Left renal pelvis (tissue), 4 donors: Measurements from ENCODE around the gene ALS2CL. TPM values are rescaled to one million over a fixed set of nuclear protein-coding genes. Genes with fewer than 3 reads are reported as not detected.
"Not testable (repeated sequence)": the region's sequence is repeated elsewhere in the genome, so short reads cannot be mapped to it uniquely, and the experiment has no call there.

Experiments
- DNase-seq, 4 donors: peaks; one replicate each; pipeline ENCODE4 v3.0.0-alpha.2; 2013; ENCODE audit warnings: low read depth in 4 of 4, low spot score in 3 of 4
- polyA plus RNA-seq, 4 donors: library from polyadenylated mRNA; unstranded; fragments of 120-200 nt; gene quantifications; one replicate each; pipeline ENCODE4 v1.2.1, GENCODE V29; 2013; ENCODE audit not compliant: insufficient read length in 4 of 4

Gene ALS2CL
- polyA plus RNA-seq, 4 donors: 6.2 to 16.4 (median 10.8) TPM

- DNase-seq: peak in 2 of 4 donors; percentile 40
These were observed 11.6 kb upstream of the ALS2CL start for GRCh38 chr3:46705022-46705530.

GRCh38 chr3:46704346-46704745, 10.9 kb upstream of the ALS2CL start:
- not testable (repeated sequence) for DNase-seq

- DNase-seq: no peak
These were observed 9.6 kb upstream of the ALS2CL start for GRCh38 chr3:46703013-46703520.

GRCh38 chr3:46702246-46703012, 8.9 kb upstream of the ALS2CL start:
- no peak for DNase-seq

GRCh38 chr3:46701181-46701939, 7.9 kb upstream of the ALS2CL start, which contains the start of gene TMIE:
TSS of gene TMIE (plus strand) at chr3:46701392. CDS start at chr3:46701488, 96 bp downstream.
- DNase-seq: no peak

- DNase-seq: peak in 1 of 4 donors; percentile 44
These were observed 7.3 kb upstream of the ALS2CL start for GRCh38 chr3:46700772-46701171.

- no peak for DNase-seq
These were observed 6.4 kb upstream of the ALS2CL start for GRCh38 chr3:46699676-46700523.

- no peak for DNase-seq
These were observed 2.7 kb upstream of the ALS2CL start for GRCh38 chr3:46695962-46696894.

GRCh38 chr3:46695177-46695961, 1.9 kb upstream of the ALS2CL start:
- DNase-seq: no peak

GRCh38 chr3:46694520-46694919, 1.0 kb upstream of the ALS2CL start:
- no peak for DNase-seq

- DNase-seq: no peak
These were observed 380 bp upstream of the ALS2CL start for GRCh38 chr3:46693892-46694226.

- no peak for DNase-seq
These were observed 901 bp downstream of the ALS2CL start for GRCh38 chr3:46692566-46692990.

GRCh38 chr3:46690798-46691197, 2.7 kb downstream of the ALS2CL start:
- no peak for DNase-seq

- no peak for DNase-seq
These were observed 8.0 kb downstream of the ALS2CL start for GRCh38 chr3:46685446-46685845.

- no peak for DNase-seq
These were observed 8.6 kb downstream of the ALS2CL start for GRCh38 chr3:46684891-46685290.

- DNase-seq: no peak
These were observed 10.5 kb downstream of the ALS2CL start for GRCh38 chr3:46682974-46683373.

- DNase-seq: no peak
These were observed 11.5 kb downstream of the ALS2CL start for GRCh38 chr3:46681856-46682540.

GRCh38 chr3:46681387-46681786, 12.1 kb downstream of the ALS2CL start:
- no peak for DNase-seq
